HepG2 (cell line): ENCODE measurements around the gene UBL7. TPM values are rescaled to one million over a fixed set of nuclear protein-coding genes. Genes with fewer than 3 reads are reported as not detected.

Experiments
- ATAC-seq: fragments of 200-7000 bp; cut with Tn5 transposase; 3 replicates; pipeline ENCODE4 v1.9.1; 2020; ENCODE audit warnings: mild to moderate bottlenecking, moderate library complexity
- BruUV-seq: library from RNA; stranded (reverse); fragments of 400-500 nt; replicated peaks from 2 replicates; lab custom pipeline; 2021; lab: Mats Ljungman, UMichigan
- CTCF ChIA-PET: fragments of 300-600 bp; formaldehyde crosslinking; extraction: SDS; loops from one replicate; lab custom pipeline; 2021; ENCODE audit warnings: low total read pairs, inconsistent platforms, low intra/inter-chr PET ratio; lab: Yijun Ruan, JAX
- POLR2A ChIA-PET: fragments of 350-600 bp; sonication (Branson Sonifier 250); formaldehyde crosslinking; loops from one replicate; lab custom pipeline; 2020; ENCODE audit warnings: antibody characterized with exemption, inconsistent platforms; lab: Yijun Ruan, JAX
- DNase-seq: peaks from one replicate; pipeline ENCODE4 v3.0.0-alpha.2; 2015; ENCODE audit warnings: low spot score
- FAIRE-seq: peaks from 3 replicates; lab custom pipeline; 2011; peaks lifted over from hg19 to GRCh38; lab: Jason Lieb, UNC
- H2AFZ ChIP-seq: one replicate; pipeline ENCODE4 v1.6.1; 2011; ENCODE audit warnings: low read length, inconsistent platforms
- H3K27ac ChIP-seq: fragments of 300-600 bp; 3 replicates; pipeline ENCODE4 v1.8.0; 2011; ENCODE audit warnings: mixed run types, mild to moderate bottlenecking, mixed read lengths, low read length, inconsistent platforms; ENCODE audit not compliant: insufficient read depth; ENCODE audit errors: extremely low read length
- H3K27me3 ChIP-seq, 2 experiments: fragments of 200-600 bp in 1 of 2; 2 replicates in 1 of 2; 3 replicates in 1 of 2; pipeline versions ENCODE4 v1.6.0 to v1.8.0; 2011; ENCODE audit warnings: low read length in 2 of 2, mild to moderate bottlenecking in 2 of 2, moderate library complexity in 2 of 2, inconsistent platforms in 1 of 2; ENCODE audit not compliant: insufficient read depth in 2 of 2, control insufficient read depth in 1 of 2
- H3K36me3 ChIP-seq, 2 experiments: fragments of 200-600 bp in 1 of 2; replicated peaks in 1 of 2; 2 replicates in 1 of 2; 3 replicates in 1 of 2; pipeline versions ENCODE4 v1.5.1 to v1.8.0; 2011; ENCODE audit warnings: low read length in 2 of 2, inconsistent platforms in 1 of 2; ENCODE audit not compliant: insufficient read depth in 2 of 2, control insufficient read depth in 1 of 2
- H3K4me1 ChIP-seq: 2 replicates; pipeline ENCODE4 v1.5.1; 2012; ENCODE audit warnings: low read length, inconsistent platforms; ENCODE audit not compliant: insufficient read depth
- H3K4me2 ChIP-seq: 2 replicates; pipeline ENCODE4 v1.6.0; 2011; ENCODE audit warnings: low read depth, low read length, inconsistent platforms
- H3K4me3 ChIP-seq, 3 experiments: fragments of 200-600 bp in 1 of 3; sonication (generic), shearing (Covaris generic) in 1 of 3; replicated peaks in 1 of 3; 2 replicates each; pipeline ENCODE4 v1.5.1; 2011 to 2016; ENCODE audit warnings: low read length in 3 of 3, inconsistent platforms in 2 of 3, low read depth in 2 of 3, mild to moderate bottlenecking in 2 of 3, control low read depth in 1 of 3, mixed read lengths in 1 of 3; ENCODE audit not compliant: insufficient read depth in 1 of 3
- H3K79me2 ChIP-seq: one replicate; pipeline ENCODE4 v1.6.1; 2011; ENCODE audit warnings: low read length, inconsistent platforms; ENCODE audit not compliant: insufficient read depth
- H3K9ac ChIP-seq: 2 replicates; pipeline ENCODE4 v1.6.0; 2011; ENCODE audit warnings: mild to moderate bottlenecking, low read depth, low read length, inconsistent platforms; ENCODE audit not compliant: insufficient read depth
- H3K9me3 ChIP-seq: 2 replicates; pipeline ENCODE4 v1.5.1; 2012; ENCODE audit warnings: mild to moderate bottlenecking, low read length
- H4K20me1 ChIP-seq: 2 replicates; pipeline ENCODE4 v1.6.0; 2011; ENCODE audit warnings: inconsistent platforms, mild to moderate bottlenecking, low read length, moderate library complexity; ENCODE audit not compliant: insufficient read depth
- AGO2 ChIP-seq: fragments of 200-400 bp; formaldehyde crosslinking; optimal IDR thresholded peaks from 2 replicates; pipeline ENCODE3; 2017; ENCODE audit warnings: mild to moderate bottlenecking, low read depth, low read length, moderate library complexity
- ZNF768 ChIP-seq: sonication (generic); formaldehyde crosslinking; IDR thresholded peaks from 2 replicates; pipeline ENCODE4 v1.4.0; 2020; ENCODE audit warnings: missing genetic modification reagents
- WGBS: methylation state at CpG from one replicate; pipeline ENCODE4 v1.1.6; 2017; ENCODE audit warnings: low lambda C conversion rate; 5-methylcytosine and 5-hydroxymethylcytosine counted together
- in situ Hi-C: cut with HindIII; loops from 2 replicates; pipeline ENCODE4 v1.10.0; 2017; ENCODE audit warnings: low pct_unique_long_range_greater_than_20kb; ENCODE audit not compliant: extremely low pct_ligation_motif_present
- intact Hi-C: fragments of 100-400 bp; cut with micrococcal nuclease; formaldehyde crosslinking; loops from one replicate; pipeline ENCODE4 v1.10.0; 2022; ENCODE audit not compliant: unreplicated experiment
- polyA plus RNA-seq, 8 experiments: library from polyadenylated mRNA; depleted of rRNA in 3 of 8; stranded (reverse) in 7 of 8; unstranded in 1 of 8; fragments of >200 nt; fragmentation: Illumina TruSeq in 4 of 8; extraction: Trizol in 4 of 8; gene quantifications; 2 replicates each; pipeline versions ENCODE4 v1.2.1 to v1.2.3, GENCODE V29; 2011 to 2016; ENCODE audit warnings: low read depth in 4 of 8, missing spikeins in 1 of 8, mixed read lengths in 1 of 8; ENCODE audit not compliant: insufficient read depth in 1 of 8
- total RNA-seq, 5 experiments: library from RNA; depleted of rRNA; stranded (reverse); fragments of >200 nt; fragmentation: Illumina TruSeq; extraction: Trizol; gene quantifications; 2 replicates each; pipeline ENCODE4 v1.2.3, GENCODE V29; 2016; ENCODE audit warnings: low read depth in 1 of 5
- TF ChIP-seq, protein P1 (sequence below): sonication (generic); formaldehyde crosslinking; IDR thresholded peaks from 2 replicates; pipeline ENCODE4 v1.5.0; 2020; ENCODE audit warnings: mild to moderate bottlenecking, missing genetic modification reagents
- TF ChIP-seq, protein P2 (sequence below): sonication (generic); formaldehyde crosslinking; IDR thresholded peaks from 2 replicates; pipeline ENCODE4 v1.4.0; 2020; ENCODE audit warnings: mild to moderate bottlenecking, missing genetic modification reagents

UBL7 gene
- total and polyA plus RNA-seq, 2 of the 13 experiments (the other 11 are each of a cell fraction or from before 2014, with no cell fraction given), result 55.0 to 63.5 TPM

- ATAC-seq, result no peak
- FAIRE-seq, result no peak
- TF ChIP-seq, protein P1, sequence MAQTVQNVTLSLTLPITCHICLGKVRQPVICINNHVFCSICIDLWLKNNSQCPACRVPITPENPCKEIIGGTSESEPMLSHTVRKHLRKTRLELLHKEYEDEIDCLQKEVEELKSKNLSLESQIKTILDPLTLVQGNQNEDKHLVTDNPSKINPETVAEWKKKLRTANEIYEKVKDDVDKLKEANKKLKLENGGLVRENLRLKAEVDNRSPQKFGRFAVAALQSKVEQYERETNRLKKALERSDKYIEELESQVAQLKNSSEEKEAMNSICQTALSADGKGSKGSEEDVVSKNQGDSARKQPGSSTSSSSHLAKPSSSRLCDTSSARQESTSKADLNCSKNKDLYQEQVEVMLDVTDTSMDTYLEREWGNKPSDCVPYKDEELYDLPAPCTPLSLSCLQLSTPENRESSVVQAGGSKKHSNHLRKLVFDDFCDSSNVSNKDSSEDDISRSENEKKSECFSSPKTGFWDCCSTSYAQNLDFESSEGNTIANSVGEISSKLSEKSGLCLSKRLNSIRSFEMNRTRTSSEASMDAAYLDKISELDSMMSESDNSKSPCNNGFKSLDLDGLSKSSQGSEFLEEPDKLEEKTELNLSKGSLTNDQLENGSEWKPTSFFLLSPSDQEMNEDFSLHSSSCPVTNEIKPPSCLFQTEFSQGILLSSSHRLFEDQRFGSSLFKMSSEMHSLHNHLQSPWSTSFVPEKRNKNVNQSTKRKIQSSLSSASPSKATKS, result no peak
- TF ChIP-seq ZNF768 (CRISPR knock-in tag), result peak; percentile 93
- TF ChIP-seq, all 625 proteins: peak for 1
- H3K4me2 ChIP-seq, result no peak overlapping the region
- no peak for DNase-seq
- H4K20me1 ChIP-seq, result no peaks in the 10 kb centered on the region
- H3K9ac ChIP-seq, result no peak overlapping the region
- no peaks in the 10 kb centered on the region for H3K79me2 ChIP-seq
- no peak overlapping the region for H3K27ac ChIP-seq
- H3K27me3 ChIP-seq, result no peaks in the 10 kb centered on the region
- in situ Hi-C loops, result no loop called here
- ChIA-PET CTCF (no interaction called here), POLR2A (no interaction called here)
- H3K4me3 ChIP-seq, result no peak overlapping the region
- no peak overlapping the region for H2AFZ ChIP-seq
- BruUV-seq, result no TSS peak
- no peaks in the 10 kb centered on the region for H3K9me3 ChIP-seq
- WGBS, result 100% methylated on average over 2 of the region's 6 CpGs
- intact Hi-C loops, result no loop called here
- H3K4me1 ChIP-seq, result peaks cover 6% of the 10 kb centered on the region
- peaks cover 36 to 69% of the 10 kb centered on the region in 2 experiments for H3K36me3 ChIP-seq
Observed at GRCh38 chr15:74412159-74412558, 48.8 kb downstream of the UBL7 start.

- H3K27me3 ChIP-seq, result peaks cover 0 to 4% of the 10 kb centered on the region in 2 experiments; a peak in 2 of 5 replicates
- CTCF ChIA-PET, result no interaction called here
- no peak overlapping the region for H2AFZ ChIP-seq
- no peaks in the 10 kb centered on the region for H3K9me3 ChIP-seq
- POLR2A ChIA-PET, result no interaction called here
- peak; percentile 43 for TF ChIP-seq AGO2
- TF ChIP-seq, protein P2, sequence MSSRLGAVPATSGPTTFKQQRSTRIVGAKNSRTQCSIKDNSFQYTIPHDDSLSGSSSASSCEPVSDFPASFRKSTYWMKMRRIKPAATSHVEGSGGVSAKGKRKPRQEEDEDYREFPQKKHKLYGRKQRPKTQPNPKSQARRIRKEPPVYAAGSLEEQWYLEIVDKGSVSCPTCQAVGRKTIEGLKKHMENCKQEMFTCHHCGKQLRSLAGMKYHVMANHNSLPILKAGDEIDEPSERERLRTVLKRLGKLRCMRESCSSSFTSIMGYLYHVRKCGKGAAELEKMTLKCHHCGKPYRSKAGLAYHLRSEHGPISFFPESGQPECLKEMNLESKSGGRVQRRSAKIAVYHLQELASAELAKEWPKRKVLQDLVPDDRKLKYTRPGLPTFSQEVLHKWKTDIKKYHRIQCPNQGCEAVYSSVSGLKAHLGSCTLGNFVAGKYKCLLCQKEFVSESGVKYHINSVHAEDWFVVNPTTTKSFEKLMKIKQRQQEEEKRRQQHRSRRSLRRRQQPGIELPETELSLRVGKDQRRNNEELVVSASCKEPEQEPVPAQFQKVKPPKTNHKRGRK, result no peak
- WGBS, result 98% methylated on average over 11 of the region's 12 CpGs
- DNase-seq (no peak), ATAC-seq (no peak), FAIRE-seq (no peak)
- no peak overlapping the region for H3K4me3 ChIP-seq
- no peaks in the 10 kb centered on the region for H4K20me1 ChIP-seq
- H3K9ac ChIP-seq, result no peak overlapping the region
- peaks cover 11% of the 10 kb centered on the region for H3K4me1 ChIP-seq
- intact Hi-C loops (no loop called here), in situ Hi-C loops (no loop called here)
- H3K27ac ChIP-seq, result no peak overlapping the region
- no TSS peak for BruUV-seq
- peaks cover 33 to 64% of the 10 kb centered on the region in 2 experiments for H3K36me3 ChIP-seq
- no peaks in the 10 kb centered on the region for H3K79me2 ChIP-seq
- H3K4me2 ChIP-seq, result no peak overlapping the region
Observed at GRCh38 chr15:74411686-74412085, 49.3 kb downstream of the UBL7 start.
